ENCODE results near the gene MYL9. TPM values are rescaled to one million over a fixed set of nuclear protein-coding genes. Genes with fewer than 3 reads are reported as not detected.

The MYL9 gene
- total and polyA plus RNA-seq, 2 donors (not counting 3 experiments of a cell fraction or from before 2014, with no cell fraction given) = 41.7 to 116 TPM

- Histone ChIP-seq H3K4me3 (replicated peaks in 1 of 3; ENCODE audit: insufficient read depth in 1 of 3, low read depth in 1 of 3, low read length in 3 of 3) (no peak overlapping the region), H3K4me2 (ENCODE audit: insufficient read depth, low read length) (no peak overlapping the region), H3K27ac (ENCODE audit: insufficient read depth, low read depth, low read length) (peak overlapping the region; percentile 28), H2AFZ (ENCODE audit: low read depth, low read length) (no peak overlapping the region), H3K4me1 (ENCODE audit: control insufficient read depth, extremely low read depth, insufficient read depth, low read length) (peaks cover 19% of the 10 kb centered on the region), H3K9me3 (replicated peaks; ENCODE audit: control insufficient read depth, insufficient read depth, low read length) (no peaks in the 10 kb centered on the region), H4K20me1 (replicated peaks; ENCODE audit: control insufficient read depth, extremely low read depth, insufficient read depth, low read length) (peaks cover 3% of the 10 kb centered on the region), H3K9me1 (replicated peaks; ENCODE audit: control insufficient read depth, extremely low read depth, insufficient read depth, low read length) (no peaks in the 10 kb centered on the region), H3K36me3 (ENCODE audit: control insufficient read depth in 2 of 2, extremely low read depth in 1 of 2, insufficient read depth in 2 of 2, low read length in 2 of 2) (peaks cover under 1 to 17% of the 10 kb centered on the region in 2 experiments), H3K79me2 (ENCODE audit: control insufficient read depth, insufficient read depth, low read length) (peaks cover 73% of the 10 kb centered on the region), H3K9ac (replicated peaks; ENCODE audit: extremely low read depth, insufficient read depth, low read length) (no peak overlapping the region), H3K27me3 (ENCODE audit: control insufficient read depth in 2 of 2, insufficient read depth in 2 of 2, low read length in 2 of 2) (no peaks in the 10 kb centered on the region)
- dilution Hi-C loops (cut with MboI; ENCODE audit: extremely low pct_ligation_motif_present, low sequenced_read_pairs) (no loop called here), intact Hi-C loops (cut with micrococcal nuclease) (loop anchor here (2.0 kb wide), 1 partner anchor 25 kb away; no protein-coding TSS in a partner anchor)
- DNase-seq (ENCODE audit: low read depth, low spot score) (peak; percentile 39), FAIRE-seq (peak; percentile 79)
- BruUV-seq (replicated peaks) = no TSS peak
- TF ChIP-seq FOS (IDR thresholded peaks at IDR 0.05; ENCODE audit: borderline replicate concordance, insufficient read depth, low read length) = no peak
- TF ChIP-seq MAX (IDR thresholded peaks at IDR 0.05; ENCODE audit: insufficient read depth, insufficient read length) = no peak
- TF ChIP-seq POLR2A (IDR thresholded peaks at IDR 0.05; ENCODE audit: low read depth, low read length) = no peak
- TF ChIP-seq JUN (IDR thresholded peaks at IDR 0.05; ENCODE audit: borderline replicate concordance, insufficient read depth, insufficient read length, low read depth) = no peak
- TF ChIP-seq POLR2AphosphoS5 (IDR thresholded peaks at IDR 0.05; ENCODE audit: insufficient read depth, low read depth, low read length) = no peak
- no peak for TF ChIP-seq GATA2 (IDR thresholded peaks at IDR 0.05; ENCODE audit: insufficient read depth, insufficient read length, low read depth, low read length)
- TF ChIP-seq CTCF (IDR thresholded peaks at IDR 0.05; ENCODE audit: extremely low read depth in 1 of 2, insufficient read depth in 1 of 2, low read depth in 1 of 2, low read length in 2 of 2) = no peak
- TF ChIP-seq MYC (IDR thresholded peaks at IDR 0.05; ENCODE audit: low read depth, low read length) = no peak
- TF ChIP-seq EZH2 (IDR thresholded peaks at IDR 0.05; ENCODE audit: borderline replicate concordance, low read depth, low read length, severe bottlenecking) = no peak
- CTCF ChIA-PET = interaction anchor here (0.8 to 3.3 kb wide), 11 partner anchors 8 to 263 kb away, joined by 3 to 19 read pairs (median 6); no protein-coding TSS in a partner anchor
- POLR2A ChIA-PET = interaction anchor here (0.6 to 1.0 kb wide), 2 partner anchors 9 to 539 kb away, joined by 3 to 4 read pairs; no protein-coding TSS in a partner anchor
Measured at GRCh38 chr20:36491901-36492617, 49.3 kb upstream of the MYL9 start.
